Common myeloid progenitor, CD34-positive (primary cell): Measurements from ENCODE around the gene PRKAG2.
A peak's percentile ranks its signal among the peaks of the same experiment; 100 is the strongest.

Experiments
- CTCF ChIA-PET: fragments of 350-600 bp; sonication (Branson Sonifier 250); formaldehyde crosslinking; loops from one replicate; lab custom pipeline; 2021; ENCODE audit warnings: antibody characterized with exemption; lab: Charles Lee
- POLR2A ChIA-PET: fragments of 350-600 bp; sonication (Branson Sonifier 250); formaldehyde crosslinking; loops from one replicate; lab custom pipeline; 2021; ENCODE audit warnings: antibody characterized with exemption; lab: Charles Lee
- DNase-seq, 3 donors: peaks; one replicate each; pipeline versions ENCODE4 v3.0.0 to v3.0.0-alpha.2; 2013
- H3K27ac ChIP-seq, 2 experiments: 1 replicate in 1 of 2; 2 replicates in 1 of 2; pipeline ENCODE4 v1.7.0; 2013; ENCODE audit warnings: inconsistent platforms in 2 of 2, low read length in 2 of 2, mild to moderate bottlenecking in 2 of 2, low read depth in 1 of 2, moderate library complexity in 1 of 2; ENCODE audit not compliant: severe bottlenecking in 2 of 2, insufficient read depth in 1 of 2, poor library complexity in 1 of 2
- H3K27me3 ChIP-seq, 5 experiments: replicated peaks in 2 of 5; 1 replicate in 3 of 5; 2 replicates in 2 of 5; pipeline versions ENCODE4 v1.6.1 to v1.7.0; 2013; ENCODE audit warnings: low read length in 4 of 5, mild to moderate bottlenecking in 2 of 5, moderate library complexity in 2 of 5, inconsistent platforms in 1 of 5; ENCODE audit not compliant: insufficient read depth in 5 of 5, control insufficient read depth in 4 of 5
- H3K36me3 ChIP-seq, 4 experiments: 1 replicate in 2 of 4; 2 replicates in 2 of 4; pipeline versions ENCODE4 v1.6.1 to v1.7.0; 2013; ENCODE audit warnings: low read length in 3 of 4, control low read depth in 1 of 4, mild to moderate bottlenecking in 1 of 4; ENCODE audit not compliant: control insufficient read depth in 4 of 4, insufficient read depth in 4 of 4
- H3K4me1 ChIP-seq, 4 experiments: 1 replicate in 3 of 4; 2 replicates in 1 of 4; pipeline versions ENCODE4 v1.6.1 to v1.7.1; 2013; ENCODE audit warnings: low read length in 3 of 4, mild to moderate bottlenecking in 3 of 4, control low read depth in 1 of 4, inconsistent platforms in 1 of 4, moderate library complexity in 1 of 4; ENCODE audit not compliant: control insufficient read depth in 4 of 4, insufficient read depth in 4 of 4; ENCODE audit errors: control extremely low read depth in 1 of 4
- H3K4me3 ChIP-seq, 7 experiments: 1 replicate in 4 of 7; 2 replicates in 3 of 7; pipeline versions ENCODE4 v1.5.1 to v1.7.0; 2013; ENCODE audit warnings: mild to moderate bottlenecking in 7 of 7, low read length in 6 of 7, moderate library complexity in 6 of 7, inconsistent platforms in 2 of 7, low read depth in 2 of 7, control low read depth in 1 of 7; ENCODE audit not compliant: insufficient read depth in 4 of 7, control insufficient read depth in 1 of 7; ENCODE audit errors: extremely low read depth in 1 of 7
- H3K9me3 ChIP-seq, 5 experiments: 1 replicate in 4 of 5; 2 replicates in 1 of 5; pipeline versions ENCODE4 v1.6.1 to v1.7.1; 2013; ENCODE audit warnings: low read length in 4 of 5, mild to moderate bottlenecking in 2 of 5, inconsistent platforms in 1 of 5, low read depth in 1 of 5, moderate library complexity in 1 of 5; ENCODE audit not compliant: control insufficient read depth in 4 of 5, insufficient read depth in 2 of 5; ENCODE audit errors: control extremely low read depth in 1 of 5
- WGBS: methylation state at CpG from one replicate; pipeline ENCODE4 v1.1.5; 2013; ENCODE audit not compliant: insufficient coverage; 5-methylcytosine and 5-hydroxymethylcytosine counted together

PRKAG2 gene

DNA sequence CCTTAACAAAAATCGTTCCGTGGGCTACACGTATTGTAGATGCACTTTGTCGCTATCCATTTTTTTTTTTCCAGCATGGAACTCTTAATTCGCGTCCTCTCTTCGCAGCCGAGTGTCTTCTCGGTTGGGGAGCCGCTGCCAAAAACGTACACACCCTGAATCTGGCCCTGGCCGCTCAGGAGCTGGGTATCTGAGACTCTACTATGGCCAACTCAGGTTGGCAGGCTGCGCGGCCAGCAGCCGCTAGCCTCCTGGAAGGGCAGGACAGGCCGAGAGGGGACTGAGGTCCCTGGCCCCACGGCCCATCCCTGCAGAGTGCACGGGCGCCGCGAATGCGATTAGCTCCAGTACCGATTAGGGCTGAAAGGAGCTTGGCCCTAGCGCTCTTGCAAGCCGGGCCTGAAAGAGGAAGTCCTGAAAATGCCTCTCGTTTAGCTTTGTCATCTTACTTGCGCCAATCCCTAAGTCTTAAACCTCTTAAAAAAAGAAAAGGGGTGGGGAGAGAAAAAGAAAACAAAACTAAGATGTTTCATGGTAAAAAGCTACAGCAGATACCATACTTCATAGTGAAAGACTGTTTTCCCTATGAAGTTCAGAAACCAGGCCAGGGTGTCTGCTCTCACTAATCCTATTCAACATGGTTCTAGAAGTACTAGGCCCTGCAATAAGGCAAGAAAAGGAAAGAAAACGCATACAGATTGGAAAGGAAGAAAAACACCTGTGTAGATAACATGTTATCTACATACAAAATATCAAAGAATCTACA is 244.0 kb downstream of the PRKAG2 start:
- H3K27me3 ChIP-seq: no peaks in the 10 kb centered on the region
- DNase-seq: peak; percentile 94 to 99 (median 97)
- CTCF ChIA-PET: interaction anchor here (0.7 to 3.6 kb wide), 23 partner anchors 11 to 300 kb away, joined by 3 to 19 read pairs (median 3); no protein-coding TSS in a partner anchor

DNA sequence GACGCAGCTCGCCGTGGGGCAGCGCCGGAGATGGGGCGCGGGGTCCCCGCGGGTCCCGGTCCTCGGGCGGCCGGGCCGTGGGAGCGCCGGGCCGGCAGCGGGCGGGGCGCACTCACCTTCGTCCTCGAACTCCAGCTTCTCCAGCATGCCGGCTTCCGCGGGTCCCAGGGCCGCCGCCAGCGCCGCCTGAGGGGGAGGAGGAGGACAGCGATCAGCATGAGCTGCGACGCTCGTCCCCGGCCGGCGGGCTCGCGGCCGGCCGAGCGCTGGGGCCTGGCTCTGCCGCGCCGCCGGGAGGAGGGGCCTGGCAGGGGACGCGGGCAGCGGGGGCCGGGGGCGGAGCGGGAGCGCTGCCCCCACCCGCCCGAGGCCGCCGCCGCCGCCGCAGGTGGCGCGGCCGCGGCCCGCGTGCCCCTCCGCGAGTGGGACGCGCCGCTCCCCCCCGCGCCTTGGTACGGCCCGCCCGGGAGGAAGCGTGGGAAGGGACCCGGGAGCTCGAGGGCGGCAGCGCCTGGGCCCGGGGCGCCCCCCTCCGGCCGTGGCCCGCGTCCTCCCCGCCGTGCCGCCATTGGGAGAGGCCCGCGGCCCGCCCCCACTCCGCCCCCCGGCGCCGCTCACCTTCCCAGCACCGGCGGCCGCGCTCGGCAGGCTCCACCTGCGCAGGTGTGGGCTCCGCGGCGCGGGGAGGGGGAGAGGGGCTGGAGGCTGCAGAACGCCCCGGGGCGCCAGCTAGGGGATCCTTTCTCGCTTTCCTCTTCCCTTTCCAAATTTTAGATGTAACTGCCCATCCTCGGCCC is 244.8 kb downstream of the PRKAG2 start:
- Histone ChIP-seq H3K9me3 (peaks cover 0 to 4% (median 0%) of the 10 kb centered on the region in 5 experiments), H3K27me3 (no peaks in the 10 kb centered on the region), H3K4me1 (peaks cover 12 to 20% (median 15%) of the 10 kb centered on the region in 4 experiments), H3K36me3 (peaks cover 0 to 8% (median 1%) of the 10 kb centered on the region in 4 experiments), H3K27ac (peak overlapping the region; percentile 48 to 82), H3K4me3 (peak overlapping the region; percentile 46 to 99 (median 87))
- POLR2A ChIA-PET: interaction anchor here (0.6 to 1.6 kb wide), 6 partner anchors 41 to 207 kb away, joined by 3 to 5 read pairs (median 4); no protein-coding TSS in a partner anchor
- DNase-seq: peak; percentile 86 to 92 (median 91)
- CTCF ChIA-PET: interaction anchor here (0.6 to 3.6 kb wide), 26 partner anchors 12 to 151 kb away, joined by 3 to 19 read pairs (median 4); no protein-coding TSS in a partner anchor
- 0% methylated on average over 33 of the region's 111 CpGs for WGBS

More for the DNA sequence above, 244.0 kb downstream of the PRKAG2 start:
- peak overlapping the region; percentile 62 to 81 for H3K27ac ChIP-seq
- POLR2A ChIA-PET: interaction anchor here (0.6 to 1.2 kb wide), 4 partner anchors 45 to 206 kb away, joined by 3 to 5 read pairs (median 4); no protein-coding TSS in a partner anchor
- 0% methylated on average over 23 of the region's 28 CpGs for WGBS
- peaks cover 0 to 6% (median 0%) of the 10 kb centered on the region in 4 experiments for H3K36me3 ChIP-seq
- peaks cover 0 to 4% (median 0%) of the 10 kb centered on the region in 5 experiments for H3K9me3 ChIP-seq
- H3K4me1 ChIP-seq: peaks cover 12 to 20% (median 15%) of the 10 kb centered on the region in 4 experiments
- peak overlapping the region; percentile 46 to 97 (median 75) for H3K4me3 ChIP-seq

- peaks cover 0 to 8% (median 1%) of the 10 kb centered on the region in 4 experiments for H3K36me3 ChIP-seq
- H3K4me3 ChIP-seq: peak overlapping the region; percentile 45 to 99 (median 87)
- DNase-seq: peak; percentile 41 to 73 (median 60)
- POLR2A ChIA-PET: interaction anchor here (1.0 to 1.6 kb wide), 2 partner anchors 41 to 74 kb away, joined by 3 to 5 read pairs; no protein-coding TSS in a partner anchor
- H3K4me1 ChIP-seq: peaks cover 12 to 20% (median 15%) of the 10 kb centered on the region in 4 experiments
- peak overlapping the region; percentile 29 to 82 for H3K27ac ChIP-seq
- H3K27me3 ChIP-seq: no peaks in the 10 kb centered on the region
- peaks cover 0 to 4% (median 0%) of the 10 kb centered on the region in 5 experiments for H3K9me3 ChIP-seq
- CTCF ChIA-PET: interaction anchor here (0.6 to 3.6 kb wide), 25 partner anchors 11 to 147 kb away, joined by 3 to 20 read pairs (median 5); no protein-coding TSS in a partner anchor
- WGBS: 0% methylated on average over 29 of the region's 31 CpGs
Observed at GRCh38 chr7:151631570-151631952, 245.4 kb downstream of the PRKAG2 start.

DNA sequence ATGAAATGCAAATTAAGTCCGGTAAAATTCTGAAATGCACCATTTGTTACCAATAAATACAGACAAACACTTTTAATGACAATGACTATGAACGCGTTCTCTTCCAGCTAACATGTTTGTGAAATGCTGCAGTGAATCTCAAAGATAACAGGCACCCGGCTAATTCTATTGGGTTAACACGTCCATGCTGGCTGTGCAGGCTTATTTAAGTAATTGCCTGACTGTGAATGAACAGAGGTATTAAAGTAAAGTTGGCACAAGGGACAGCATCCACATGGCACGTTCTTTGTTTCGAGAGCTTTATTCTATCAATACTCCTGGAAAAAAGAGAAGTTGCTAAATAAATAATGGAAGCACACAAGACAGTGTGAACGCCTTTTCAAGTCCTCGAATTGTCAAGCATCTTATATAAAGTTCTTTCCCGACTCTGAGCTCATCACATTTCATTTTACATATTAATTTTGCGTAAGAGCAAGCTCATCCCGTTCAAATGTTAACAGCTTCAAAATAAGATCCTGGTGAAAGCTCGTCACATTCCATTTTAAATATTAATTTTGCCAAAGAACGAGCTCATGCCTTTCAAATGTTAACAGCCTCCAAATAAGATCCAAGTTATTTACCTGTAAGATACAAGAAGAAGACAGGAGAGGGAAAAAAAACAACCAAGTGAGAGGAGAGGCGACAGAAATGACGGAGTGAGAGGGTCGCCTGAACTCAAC is 245.9 kb downstream of the PRKAG2 start:
- peak in 2 of 3 donors; percentile 26 to 33 for DNase-seq
- H3K27me3 ChIP-seq: no peaks in the 10 kb centered on the region
- ChIA-PET CTCF (interaction anchor here (0.7 to 3.2 kb wide), 20 partner anchors 11 to 182 kb away, joined by 3 to 20 read pairs (median 4); no protein-coding TSS in a partner anchor), POLR2A (interaction anchor here (1.6 kb wide), 1 partner anchor 42 kb away, joined by 5 read pairs; no protein-coding TSS in a partner anchor)
- H3K27ac ChIP-seq: peak overlapping the region; percentile 29 to 82
- H3K9me3 ChIP-seq: peaks cover 0 to 4% (median 0%) of the 10 kb centered on the region in 5 experiments
- peaks cover 0 to 8% (median 1%) of the 10 kb centered on the region in 4 experiments for H3K36me3 ChIP-seq
- peaks cover 12 to 20% (median 15%) of the 10 kb centered on the region in 4 experiments for H3K4me1 ChIP-seq
- 52% methylated on average over 6 of the region's 17 CpGs for WGBS
- peak overlapping the region; percentile 45 to 99 (median 87) for H3K4me3 ChIP-seq

GRCh38 chr7:151630358-151630757 is 246.6 kb downstream of the PRKAG2 start:
- Histone ChIP-seq H3K27ac (no peak overlapping the region), H3K9me3 (peaks cover 0 to 4% (median 0%) of the 10 kb centered on the region in 5 experiments), H3K36me3 (peaks cover 0 to 8% (median 1%) of the 10 kb centered on the region in 4 experiments), H3K4me1 (peaks cover 12 to 20% (median 15%) of the 10 kb centered on the region in 4 experiments), H3K27me3 (no peaks in the 10 kb centered on the region), H3K4me3 (peak overlapping the region in 5 of 7 experiments; percentile 79 to 99 (median 91))
- ChIA-PET POLR2A (no interaction called here), CTCF (interaction anchor here (0.8 to 3.2 kb wide), 13 partner anchors 10 to 181 kb away, joined by 3 to 20 read pairs (median 5); no protein-coding TSS in a partner anchor)
- DNase-seq: no peak
- 100% methylated on average over 3 of the region's 5 CpGs for WGBS
